ENCODE results near the gene TRIM41. TPM values are rescaled to one million over a fixed set of nuclear protein-coding genes. Genes with fewer than 3 reads are reported as not detected.
"Not testable (repeated sequence)": the region's sequence is repeated elsewhere in the genome, so short reads cannot be mapped to it uniquely, and the experiment has no call there.

Gene TRIM41
- total RNA-seq, 3 donors from 2014 or later = 14.1 to 16.0 (median 15.1) TPM

DNA sequence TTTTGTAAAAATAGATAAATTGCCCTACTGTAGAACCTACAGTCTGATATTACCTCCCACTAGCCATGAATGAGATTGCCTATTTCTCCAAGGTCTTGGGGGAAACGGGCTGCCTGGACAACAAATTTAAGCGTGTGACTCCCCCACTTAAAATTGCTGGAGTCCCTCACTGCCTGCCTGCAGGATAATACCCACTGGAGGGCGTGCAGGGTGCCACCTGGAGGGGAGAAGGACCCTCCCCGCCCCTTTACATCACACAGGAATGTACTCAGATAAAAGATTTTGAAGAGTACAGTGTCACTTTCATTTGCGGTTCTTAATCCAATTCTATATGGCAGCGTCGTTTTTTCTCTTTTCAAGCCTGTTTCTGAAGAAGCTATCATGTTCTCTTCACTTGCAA, 11.9 kb upstream of the TRIM41 start:
- DNase-seq (ENCODE audit: low spot score in 2 of 2) = no peak
- Histone ChIP-seq H3K4me1 (peaks cover 0 to 1% of the 10 kb centered on the region in 2 donors), H3K4me3 (no peak overlapping the region), H3K27me3 (no peaks in the 10 kb centered on the region), H3K9me3 (no peaks in the 10 kb centered on the region), H3K27ac (no peak overlapping the region), H3K36me3 (no peaks in the 10 kb centered on the region)
- TF ChIP-seq CTCF (IDR thresholded peaks at IDR 0.05) = no peak
- intact Hi-C loops (cut with DNase I; ENCODE audit: low total_unique reads) = no loop called here

- TF ChIP-seq POLR2AphosphoS5 (IDR thresholded peaks at IDR 0.05) = no peak
- no peak for TF ChIP-seq POLR2A (IDR thresholded peaks at IDR 0.05)
- no peak for TF ChIP-seq CTCF (IDR thresholded peaks at IDR 0.05)
- DNase-seq (ENCODE audit: low spot score in 2 of 2) = no peak
- no peaks in the 10 kb centered on the region for H3K36me3 ChIP-seq
- intact Hi-C loops (cut with DNase I; ENCODE audit: low total_unique reads) = no loop called here
- no peak overlapping the region for H3K4me3 ChIP-seq
- no peaks in the 10 kb centered on the region for H3K27me3 ChIP-seq
- H3K27ac ChIP-seq = no peak overlapping the region
- peaks cover 0 to 7% of the 10 kb centered on the region in 2 donors for H3K4me1 ChIP-seq
- H3K9me3 ChIP-seq = no peaks in the 10 kb centered on the region
These were observed 11.0 kb upstream of the TRIM41 start for GRCh38 chr5:181212080-181212479.

GRCh38 chr5:181212934-181213333, 10.1 kb upstream of the TRIM41 start:
- no peaks in the 10 kb centered on the region for H3K27me3 ChIP-seq
- H3K9me3 ChIP-seq = no peaks in the 10 kb centered on the region
- TF ChIP-seq POLR2AphosphoS5 (IDR thresholded peaks at IDR 0.05) = no peak
- TF ChIP-seq POLR2A (IDR thresholded peaks at IDR 0.05) = no peak
- no peak for TF ChIP-seq CTCF (IDR thresholded peaks at IDR 0.05)
- no peak for DNase-seq (ENCODE audit: low spot score in 2 of 2)
- no peaks in the 10 kb centered on the region for H3K36me3 ChIP-seq
- intact Hi-C loops (cut with DNase I; ENCODE audit: low total_unique reads) = no loop called here
- no peak overlapping the region for H3K4me3 ChIP-seq
- no peak overlapping the region for H3K27ac ChIP-seq
- peaks cover 0 to 7% of the 10 kb centered on the region in 2 donors for H3K4me1 ChIP-seq

DNA sequence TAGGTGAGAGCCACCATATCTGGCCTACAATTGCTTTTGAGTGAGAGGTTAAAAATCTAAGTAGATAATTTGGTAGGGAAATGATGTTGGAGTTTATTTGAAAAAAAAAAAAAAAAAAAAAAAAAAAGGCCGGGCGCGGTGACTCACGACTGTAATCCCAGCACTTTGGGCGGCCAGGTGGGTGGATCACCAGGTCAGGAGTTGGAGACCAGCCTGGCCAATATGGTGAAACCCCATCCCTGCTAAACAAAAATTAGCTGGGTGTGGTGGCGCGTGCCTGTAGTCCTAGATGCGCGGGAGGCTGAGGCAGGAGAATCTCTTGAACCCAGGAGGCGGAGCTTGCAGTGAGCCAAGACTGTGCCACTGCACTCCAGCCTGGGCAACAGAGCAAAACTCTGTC, 8.8 kb upstream of the TRIM41 start:
- H3K36me3 ChIP-seq; H3K27me3 ChIP-seq; DNase-seq (ENCODE audit: low spot score in 2 of 2); H3K27ac ChIP-seq; intact Hi-C loops (cut with DNase I; ENCODE audit: low total_unique reads); H3K9me3 ChIP-seq; H3K4me1 ChIP-seq; H3K4me3 ChIP-seq: not testable (repeated sequence)

DNA sequence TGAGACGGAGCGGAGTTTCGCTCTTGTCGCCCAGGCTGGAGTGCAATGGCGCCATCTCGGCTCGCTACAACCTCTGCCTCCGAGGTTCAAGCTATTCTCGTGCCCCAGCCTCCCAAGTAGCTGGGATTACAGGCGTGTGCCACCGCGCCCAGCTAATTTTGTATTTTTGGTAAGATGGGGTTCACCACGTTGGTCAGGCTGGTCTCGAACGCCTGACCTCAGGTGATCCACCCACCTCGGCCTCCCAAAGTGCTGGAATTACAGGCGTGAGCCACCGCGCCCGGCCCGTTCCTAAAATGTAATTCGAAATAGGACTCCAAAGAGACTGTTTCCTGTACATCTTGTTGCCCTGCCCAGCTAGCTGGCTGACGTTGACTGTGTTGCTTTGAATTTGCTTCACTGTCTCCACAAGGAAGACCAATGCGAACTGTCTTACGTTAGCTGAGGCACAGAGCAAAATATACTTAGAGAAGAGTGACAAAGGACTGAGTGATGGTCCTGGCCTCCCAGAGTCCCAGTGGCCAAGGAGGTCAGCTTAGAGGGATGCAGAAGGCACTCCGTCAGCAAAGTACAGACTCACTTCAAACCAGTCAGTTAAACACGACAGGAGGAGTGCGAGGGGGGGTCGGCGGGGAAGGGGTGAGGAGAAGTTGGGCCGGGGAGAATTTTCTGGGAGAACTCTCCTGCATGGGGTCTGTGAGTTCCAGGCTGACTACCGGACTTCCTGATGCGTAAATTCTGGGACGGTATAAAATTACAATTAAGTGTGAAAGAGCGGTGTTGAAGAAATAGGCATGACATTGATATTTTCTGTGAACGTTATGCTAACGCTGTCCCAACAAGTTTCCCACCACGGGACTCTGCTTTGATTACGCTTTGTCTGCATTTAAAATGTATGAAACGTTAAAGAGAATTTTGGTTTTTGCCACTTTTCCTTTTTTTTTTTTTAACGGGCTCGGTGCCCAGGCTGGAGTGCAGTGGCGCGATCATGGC, 6.8 kb upstream of the TRIM41 start:
- H3K4me1 ChIP-seq = peaks cover 0 to 7% of the 10 kb centered on the region in 2 donors
- no peaks in the 10 kb centered on the region for H3K9me3 ChIP-seq
- peak overlapping the region; percentile 21 to 38 for H3K27ac ChIP-seq
- H3K4me3 ChIP-seq = peak overlapping the region; percentile 39 to 68 (median 56)
- no peaks in the 10 kb centered on the region for H3K27me3 ChIP-seq
- no peaks in the 10 kb centered on the region for H3K36me3 ChIP-seq
- TF ChIP-seq POLR2AphosphoS5 (IDR thresholded peaks at IDR 0.05) (no peak), POLR2A (IDR thresholded peaks at IDR 0.05) (no peak), CTCF (IDR thresholded peaks at IDR 0.05) (no peak)
- no peak for DNase-seq (ENCODE audit: low spot score in 2 of 2)
- intact Hi-C loops (cut with DNase I; ENCODE audit: low total_unique reads) = no loop called here

Data from breast epithelium (tissue), 4 donors.